Body of pancreas (tissue), 4 donors: Measurements from ENCODE around the gene CLDN2. TPM values are rescaled to one million over a fixed set of nuclear protein-coding genes. Genes with fewer than 3 reads are reported as not detected.
A peak's percentile ranks its signal among the peaks of the same experiment; 100 is the strongest.

Experiments
- ATAC-seq: fragments of 150-250 bp; one replicate; pipeline ENCODE4 v1.9.1; 2016
- DNase-seq, 4 donors: peaks; one replicate each; pipeline ENCODE4 v3.0.0-alpha.2; 2019
- H3K27ac ChIP-seq, 4 donors: fragments of 200-600 bp; sonication (generic); 1 replicate in 3 of 4; 2 replicates in 1 of 4; pipeline versions ENCODE4 v1.5.1 to v1.6.1; 2016 to 2019; ENCODE audit warnings: mild to moderate bottlenecking in 1 of 4, mixed read lengths in 1 of 4, moderate library complexity in 1 of 4
- H3K27me3 ChIP-seq, 2 donors: fragments of 200-600 bp; sonication (generic); one replicate each; pipeline ENCODE4 v1.6.0; 2016; ENCODE audit warnings: mild to moderate bottlenecking in 1 of 2
- H3K36me3 ChIP-seq, 2 donors: fragments of 200-600 bp; sonication (generic); replicated peaks in 1 of 2; 2 replicates each; pipeline ENCODE4 v1.5.1; 2016; ENCODE audit warnings: low read depth in 2 of 2; ENCODE audit not compliant: insufficient read depth in 1 of 2
- H3K4me1 ChIP-seq: fragments of 200-600 bp; sonication (generic); one replicate; pipeline ENCODE4 v1.6.0; 2016
- H3K4me3 ChIP-seq, 2 donors: fragments of 200-600 bp; sonication (generic); 1 replicate in 1 of 2; 2 replicates in 1 of 2; pipeline ENCODE4 v1.5.1; 2016 to 2019
- H3K9me3 ChIP-seq, 3 donors: fragments of 200-600 bp; sonication (generic); 1 replicate in 2 of 3; 2 replicates in 1 of 3; pipeline ENCODE4 v1.5.1; 2016
- CTCF ChIP-seq, 7 experiments: fragments of 450-650 bp in 4 of 7; fragments of 200-600 bp in 3 of 7; sonication (generic) in 3 of 7; IDR thresholded peaks; one replicate each; pipeline ENCODE4 v1.5.1; 2016 to 2019; ENCODE audit warnings: antibody characterized with exemption in 7 of 7
- POLR2A ChIP-seq, 3 donors: fragments of 450-650 bp; IDR thresholded peaks; one replicate each; pipeline ENCODE4 v1.6.1; 2016; ENCODE audit warnings: antibody characterized with exemption in 3 of 3, mild to moderate bottlenecking in 2 of 3
- WGBS, 2 donors: methylation state at CpG; one replicate each; pipeline ENCODE4 v1.1.5; 2017; 5-methylcytosine and 5-hydroxymethylcytosine counted together
- intact Hi-C: fragments of 100-400 bp; cut with DNase I; formaldehyde crosslinking; loops from one replicate; pipeline ENCODE4 v1.15.1; 2023
- total RNA-seq, 2 donors: library from RNA; depleted of rRNA; stranded (reverse); fragments of >200 nt; gene quantifications; one replicate each; pipeline ENCODE4 v1.1.0, GENCODE V29; 2016

Gene CLDN2
- total RNA-seq, 2 donors from 2014 or later = 0.33 to 6.0 TPM

GRCh38 chrX:106932960-106933537 lies 12.8 kb downstream of the CLDN2 start:
- Histone ChIP-seq H3K9me3 (no peaks in the 10 kb centered on the region), H3K27ac (peak overlapping the region in 2 of 4 donors; percentile 21 to 40)
- intact Hi-C loops = no loop called here

GRCh38 chrX:106933538-106933961 lies 13.3 kb downstream of the CLDN2 start:
- no peaks in the 10 kb centered on the region for H3K27me3 ChIP-seq
- TF ChIP-seq POLR2A (IDR thresholded peaks at IDR 0.05) (no peak), CTCF (IDR thresholded peaks at IDR 0.05) (no peak)
- intact Hi-C loops = no loop called here
- DNase-seq (peak; percentile 28 to 63 (median 50)), ATAC-seq (peak; percentile 71)
- H3K36me3 ChIP-seq = no peaks in the 10 kb centered on the region
- WGBS, 2 donors = 8 to 17% methylated on average over 1 to 3 of the region's 3 CpGs
- H3K4me1 ChIP-seq = peaks cover 38% of the 10 kb centered on the region
- H3K27ac ChIP-seq = peak overlapping the region in 1 of 4 donors; percentile 21
- H3K9me3 ChIP-seq = no peaks in the 10 kb centered on the region
- no peak overlapping the region for H3K4me3 ChIP-seq

More at GRCh38 chrX:106932960-106933537, 12.8 kb downstream of the CLDN2 start:
- Histone ChIP-seq H3K4me3 (no peak overlapping the region), H3K27me3 (no peaks in the 10 kb centered on the region), H3K4me1 (peaks cover 43% of the 10 kb centered on the region), H3K36me3 (no peaks in the 10 kb centered on the region)
- ATAC-seq (no peak), DNase-seq (no peak)
- TF ChIP-seq CTCF (IDR thresholded peaks at IDR 0.05) (no peak), POLR2A (IDR thresholded peaks at IDR 0.05) (no peak)
- WGBS, 2 donors = 38 to 48% methylated on average over 6 of the region's 6 CpGs

- DNase-seq (no peak), ATAC-seq (no peak)
- no peaks in the 10 kb centered on the region for H3K27me3 ChIP-seq
- H3K27ac ChIP-seq = no peak overlapping the region
- no peak for TF ChIP-seq CTCF (IDR thresholded peaks at IDR 0.05)
- no peak for TF ChIP-seq POLR2A (IDR thresholded peaks at IDR 0.05)
- intact Hi-C loops = no loop called here
- no peak overlapping the region for H3K4me3 ChIP-seq
- 60 to 72% methylated on average over 4 of the region's 4 CpGs for WGBS, 2 donors
- no peaks in the 10 kb centered on the region for H3K36me3 ChIP-seq
- H3K9me3 ChIP-seq = no peaks in the 10 kb centered on the region
- peaks cover 22% of the 10 kb centered on the region for H3K4me1 ChIP-seq
These were observed 15.0 kb downstream of the CLDN2 start for GRCh38 chrX:106935175-106935574.

GRCh38 chrX:106936246-106936645 lies 16.0 kb downstream of the CLDN2 start:
- H3K4me3 ChIP-seq = no peak overlapping the region
- peaks cover 20% of the 10 kb centered on the region for H3K4me1 ChIP-seq
- no peaks in the 10 kb centered on the region for H3K9me3 ChIP-seq
- no peak overlapping the region for H3K27ac ChIP-seq
- ATAC-seq (no peak), DNase-seq (no peak)
- no peaks in the 10 kb centered on the region for H3K36me3 ChIP-seq
- no peaks in the 10 kb centered on the region for H3K27me3 ChIP-seq
- 100% methylated on average over 1 of the region's 1 CpG for WGBS, 2 donors
- TF ChIP-seq CTCF (IDR thresholded peaks at IDR 0.05) (no peak), POLR2A (IDR thresholded peaks at IDR 0.05) (no peak)
- intact Hi-C loops = no loop called here

DNA sequence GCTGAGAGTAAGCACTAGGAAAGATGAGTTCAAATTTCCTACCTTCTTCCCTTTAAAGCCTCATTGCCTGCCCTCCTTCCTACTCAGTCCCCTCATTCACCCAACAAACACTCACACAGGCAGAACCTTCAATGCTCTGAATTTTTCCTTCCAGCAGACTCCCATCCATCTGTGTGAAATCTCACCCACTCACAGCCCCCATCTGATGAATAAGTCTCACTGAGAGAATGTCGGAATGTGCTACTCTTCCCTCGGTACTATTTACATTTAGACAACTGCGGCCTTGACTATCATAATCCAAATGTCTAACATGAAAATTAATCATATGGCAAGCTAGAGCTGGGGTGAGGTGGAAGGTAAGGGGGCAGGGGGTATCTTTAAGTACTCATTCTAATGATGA lies 19.4 kb downstream of the CLDN2 start:
- Histone ChIP-seq H3K27me3 (no peaks in the 10 kb centered on the region), H3K36me3 (no peaks in the 10 kb centered on the region), H3K9me3 (no peaks in the 10 kb centered on the region), H3K4me3 (no peak overlapping the region), H3K4me1 (no peaks in the 10 kb centered on the region), H3K27ac (no peak overlapping the region)
- DNase-seq (no peak), ATAC-seq (no peak)
- 47 to 64% methylated on average over 3 of the region's 3 CpGs for WGBS, 2 donors
- intact Hi-C loops = no loop called here
- no peak for TF ChIP-seq POLR2A (IDR thresholded peaks at IDR 0.05)
- TF ChIP-seq CTCF (IDR thresholded peaks at IDR 0.05) = no peak
